Heart right ventricle (tissue), 16 donors: ENCODE results near the gene OLIG2. TPM values are rescaled to one million over a fixed set of nuclear protein-coding genes. Genes with fewer than 3 reads are reported as not detected.
A peak's percentile ranks its signal among the peaks of the same experiment; 100 is the strongest.

Experiments
- ATAC-seq, 8 donors: fragments of 200-7000 bp; cut with Tn5 transposase; one replicate each; pipeline ENCODE4 v1.9.1; 2020; ENCODE audit warnings: mild to moderate bottlenecking in 8 of 8, moderate library complexity in 8 of 8, moderate number of reproducible peaks in 1 of 8
- DNase-seq, 2 donors: peaks; one replicate each; pipeline ENCODE4 v3.0.0-alpha.2; 2020
- H3K27ac ChIP-seq, 10 donors: fragments of 200-600 bp; sonication (generic) in 2 of 10; one replicate each; pipeline versions ENCODE4 v1.5.0 to v1.8.0; 2020 to 2022; ENCODE audit warnings: mild to moderate bottlenecking in 3 of 10
- H3K27me3 ChIP-seq, 7 donors: fragments of 200-600 bp; one replicate each; pipeline ENCODE4 v1.8.0; 2021 to 2022; ENCODE audit warnings: mild to moderate bottlenecking in 2 of 7
- H3K36me3 ChIP-seq, 9 donors: fragments of 200-600 bp; sonication (generic) in 1 of 9; one replicate each; pipeline versions ENCODE4 v1.5.0 to v1.8.0; 2020 to 2022; ENCODE audit warnings: mild to moderate bottlenecking in 2 of 9
- H3K4me1 ChIP-seq, 9 donors: fragments of 200-600 bp; sonication (generic) in 1 of 9; one replicate each; pipeline versions ENCODE4 v1.5.0 to v1.8.0; 2020 to 2022; ENCODE audit warnings: mild to moderate bottlenecking in 4 of 9
- H3K4me3 ChIP-seq, 10 donors: fragments of 200-600 bp; sonication (generic) in 2 of 10; one replicate each; pipeline versions ENCODE4 v1.5.0 to v1.8.0; 2020 to 2022; ENCODE audit warnings: mild to moderate bottlenecking in 7 of 10, moderate library complexity in 2 of 10
- H3K9me3 ChIP-seq, 11 donors: fragments of 200-600 bp in 10 of 11; sonication (generic) in 2 of 11; one replicate each; pipeline versions ENCODE4 v1.5.0 to v1.8.0; 2013 to 2022; ENCODE audit warnings: mild to moderate bottlenecking in 2 of 11, control low read depth in 1 of 11, moderate library complexity in 1 of 11
- WGBS, 2 donors: extraction: QIAGEN DNeasy Blood & Tissue Kit; methylation state at CpG; one replicate each; pipeline ENCODE4 v1.1.7; 2013; ENCODE audit warnings: inconsistent platforms in 1 of 2; 5-methylcytosine and 5-hydroxymethylcytosine counted together
- intact Hi-C, 10 donors: fragments of 100-400 bp; cut with DNase I; formaldehyde crosslinking; loops; one replicate each; pipeline versions ENCODE4 v1.11.1 to v1.14.2; 2022
- polyA plus RNA-seq, 2 donors: library from polyadenylated mRNA; stranded (reverse); fragments of 200-250 nt; gene quantifications; one replicate each; pipeline ENCODE4 v1.2.3, GENCODE V29; 2013
- total RNA-seq, 10 donors: library from RNA; stranded (reverse); fragmentation: NEBNext Ultra II Directional in 3 of 10; extraction: Animal tissue kit (Norgen Biotek cat#: 25700) in 3 of 10; gene quantifications; one replicate each; pipeline versions ENCODE4 v1.2.1 to v1.2.4, GENCODE V29; 2021 to 2023
- TF ChIP-seq, protein P1 (sequence below), 9 donors: fragments of 200-600 bp; sonication (generic) in 2 of 9; IDR thresholded peaks; one replicate each; pipeline versions ENCODE4 v1.5.0 to v1.8.0; 2021 to 2022; ENCODE audit warnings: antibody characterized with exemption in 9 of 9, mild to moderate bottlenecking in 5 of 9, moderate library complexity in 1 of 9
- donor health status: Arrhythmogenic right ventricular cardiomyopathy.
- donor health status: ischemic (EF 13 %, LVEDD 7.1; RV severe dilation, severe dysfunction).
- donor health status: healthy with polysubstance abuse.
- donor health status: DM: no; HTN: yes; CAD: no.
- donor health status: DM: no; HTN: no; CAD: no.
- donor health status: ischemic (EF 25% LVEDD 6.9; RV normal size, moderate dysfunction).
- donor health status: ischemic (EF 25% LVEDD 5.7; RV mildly dilated, moderate dysfunction).
- donor health status: healthy.
- donor health status: DM: yes; HTN: yes; CAD: no.
- donor health status: Ischemic cardiomyopathy.
- donor health status: ischemic (EF 35%, LVEDD 5.7; RV mildly dilated, moderate dysfunction).
- donor health status: nonischemic (EF 11% LVEDD 7.7; RV severe dilation, severe dysfunction).
- donor health status: DM: yes; HTN: yes; CAD: no.
- donor health status: PGD.
- donor health status: ischemic (EF 29% LVEDD 5.4; RV normal size, mild dysfunction).
- donor health status: nonischemic (EF 23%, LVEDD 6.1; RV moderate dilation, normal function).

The OLIG2 gene
- total and polyA plus RNA-seq, 12 donors = not detected

DNA sequence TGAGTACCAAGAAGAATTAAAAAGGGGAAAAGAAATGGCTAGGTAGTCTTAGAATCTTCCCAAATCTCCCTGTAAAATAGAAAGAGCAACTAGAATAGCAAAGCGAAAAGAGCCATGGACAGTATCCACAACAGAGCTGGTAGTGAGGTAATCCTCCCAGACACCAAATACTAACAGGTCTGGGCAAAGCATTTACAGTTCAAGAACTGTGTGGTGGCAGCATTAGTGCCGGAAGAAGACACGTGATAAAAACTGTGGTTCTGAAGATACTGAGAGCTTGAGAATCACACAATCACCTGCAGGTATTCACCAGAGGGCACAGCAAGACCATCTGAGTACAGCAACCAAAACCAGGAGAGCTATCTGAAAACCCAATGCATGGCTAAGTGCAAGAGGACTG, 31.8 kb upstream of the OLIG2 start:
- TF ChIP-seq, protein P1, sequence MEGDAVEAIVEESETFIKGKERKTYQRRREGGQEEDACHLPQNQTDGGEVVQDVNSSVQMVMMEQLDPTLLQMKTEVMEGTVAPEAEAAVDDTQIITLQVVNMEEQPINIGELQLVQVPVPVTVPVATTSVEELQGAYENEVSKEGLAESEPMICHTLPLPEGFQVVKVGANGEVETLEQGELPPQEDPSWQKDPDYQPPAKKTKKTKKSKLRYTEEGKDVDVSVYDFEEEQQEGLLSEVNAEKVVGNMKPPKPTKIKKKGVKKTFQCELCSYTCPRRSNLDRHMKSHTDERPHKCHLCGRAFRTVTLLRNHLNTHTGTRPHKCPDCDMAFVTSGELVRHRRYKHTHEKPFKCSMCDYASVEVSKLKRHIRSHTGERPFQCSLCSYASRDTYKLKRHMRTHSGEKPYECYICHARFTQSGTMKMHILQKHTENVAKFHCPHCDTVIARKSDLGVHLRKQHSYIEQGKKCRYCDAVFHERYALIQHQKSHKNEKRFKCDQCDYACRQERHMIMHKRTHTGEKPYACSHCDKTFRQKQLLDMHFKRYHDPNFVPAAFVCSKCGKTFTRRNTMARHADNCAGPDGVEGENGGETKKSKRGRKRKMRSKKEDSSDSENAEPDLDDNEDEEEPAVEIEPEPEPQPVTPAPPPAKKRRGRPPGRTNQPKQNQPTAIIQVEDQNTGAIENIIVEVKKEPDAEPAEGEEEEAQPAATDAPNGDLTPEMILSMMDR (IDR thresholded peaks at IDR 0.05) = no peak
- Histone ChIP-seq H3K27me3 (peaks cover 0 to 32% (median 18%) of the 10 kb centered on the region in 7 donors), H3K4me1 (no peaks in the 10 kb centered on the region), H3K9me3 (no peaks in the 10 kb centered on the region), H3K4me3 (no peak overlapping the region), H3K36me3 (no peaks in the 10 kb centered on the region), H3K27ac (no peak overlapping the region)
- 68 to 75% methylated on average over 3 of the region's 3 CpGs for WGBS, 2 donors
- intact Hi-C loops = loop anchor here in 9 of 10 donors (2.0 to 10.0 kb wide), 6 partner anchors 131 to 203 kb away; no protein-coding TSS in a partner anchor
- DNase-seq (no peak), ATAC-seq (no peak)

DNA sequence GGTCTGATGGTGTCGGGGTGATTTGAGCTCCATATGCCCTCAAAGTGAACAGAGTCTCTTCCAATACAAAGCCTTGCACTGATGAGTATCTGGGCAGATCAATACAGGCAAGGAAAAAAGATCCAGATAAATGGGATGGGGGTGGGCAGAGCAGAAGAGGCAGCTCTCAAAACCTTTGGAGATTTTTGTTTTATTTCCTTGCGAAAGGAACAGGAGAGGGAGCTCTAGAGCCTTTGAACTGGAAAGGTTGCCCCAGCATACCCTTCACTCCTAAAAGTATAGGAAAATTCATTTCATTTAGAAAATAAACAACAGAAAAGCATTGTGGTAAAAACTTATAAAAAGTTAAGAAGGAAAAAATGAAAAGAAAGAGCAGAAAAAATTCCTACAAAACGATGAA, 31.4 kb upstream of the OLIG2 start:
- H3K27me3 ChIP-seq = peaks cover 0 to 32% (median 16%) of the 10 kb centered on the region in 7 donors
- no peaks in the 10 kb centered on the region for H3K36me3 ChIP-seq
- H3K27ac ChIP-seq = no peak overlapping the region
- no peaks in the 10 kb centered on the region for H3K4me1 ChIP-seq
- ATAC-seq (no peak), DNase-seq (no peak)
- 46% methylated on average over 3 of the region's 3 CpGs for WGBS, 2 donors
- no peaks in the 10 kb centered on the region for H3K9me3 ChIP-seq
- H3K4me3 ChIP-seq = no peak overlapping the region
- intact Hi-C loops = loop anchor here in 9 of 10 donors (2.0 to 10.0 kb wide), 6 partner anchors 130 to 203 kb away; no protein-coding TSS in a partner anchor
- TF ChIP-seq, protein P1 (IDR thresholded peaks at IDR 0.05) = peak in 7 of 9 donors; percentile 8 to 57 (median 46)

DNA sequence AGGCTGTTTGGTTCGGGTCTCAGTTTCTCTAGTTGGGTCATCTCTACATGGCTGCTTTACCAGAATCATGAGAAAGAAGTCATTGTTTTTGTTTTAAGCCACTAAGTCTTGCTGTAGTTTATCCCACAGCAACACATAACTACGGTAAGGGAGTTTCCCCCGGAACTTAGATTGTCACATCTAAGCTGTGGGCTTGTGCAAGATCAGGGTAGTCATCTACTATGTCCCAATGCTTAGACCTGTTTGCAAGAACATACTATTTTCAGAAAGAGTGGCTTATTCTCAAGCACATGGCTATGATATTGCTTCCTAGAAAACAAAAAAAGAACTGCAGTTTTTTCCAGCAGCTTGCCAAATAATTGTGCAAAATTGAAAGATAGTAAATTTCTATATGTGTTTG, 18.0 kb upstream of the OLIG2 start:
- Histone ChIP-seq H3K9me3 (no peaks in the 10 kb centered on the region), H3K27me3 (peaks cover 0 to 61% (median 11%) of the 10 kb centered on the region in 7 donors), H3K36me3 (no peaks in the 10 kb centered on the region), H3K4me1 (peaks cover 0 to 20% (median 0%) of the 10 kb centered on the region in 9 donors), H3K27ac (no peak overlapping the region), H3K4me3 (no peak overlapping the region)
- whole genome bisulfite sequencing, 2 donors = 82 to 89% methylated on average over 3 of the region's 3 CpGs
- ATAC-seq = no peak
- intact Hi-C loops = loop anchor here in 1 of 10 donors (2.0 kb wide), 1 partner anchor 19 kb away; no protein-coding TSS in a partner anchor
- TF ChIP-seq, protein P1 (IDR thresholded peaks at IDR 0.05) = no peak
- no peak for DNase-seq

DNA sequence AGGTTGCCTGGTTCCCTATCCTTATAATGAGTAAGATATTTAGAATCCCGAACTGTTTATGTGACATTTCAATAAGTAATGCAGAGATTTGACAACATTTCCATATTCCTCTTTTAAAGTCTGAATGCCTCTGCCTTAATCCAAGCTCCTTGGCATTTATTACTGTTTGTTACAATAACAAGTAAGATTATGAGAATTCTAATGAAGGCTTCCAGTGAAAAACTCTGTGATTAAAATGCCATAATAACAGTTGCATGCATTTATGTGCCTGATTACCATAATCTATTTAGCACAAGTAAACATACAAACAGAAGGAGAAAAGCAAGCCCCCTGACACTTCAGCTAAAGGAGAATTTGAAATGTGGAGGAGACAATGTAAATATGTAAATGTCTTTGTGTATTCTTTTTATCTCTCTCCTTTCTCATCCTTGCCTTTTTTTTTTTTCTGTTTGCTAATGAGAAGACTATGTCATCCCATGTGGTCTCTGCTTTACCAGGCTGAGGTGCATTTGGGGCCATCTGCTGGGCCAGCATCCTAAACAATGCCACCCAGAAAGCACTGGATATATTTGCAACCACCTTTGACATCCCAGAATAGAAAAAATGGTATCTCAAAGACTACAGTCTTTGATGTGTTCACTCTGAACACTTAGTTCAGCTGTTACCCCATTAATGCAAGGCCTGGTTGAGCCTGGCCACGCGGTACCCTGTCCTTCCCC, 17.2 kb upstream of the OLIG2 start:
- ATAC-seq = no peak
- peaks cover 0 to 69% (median 13%) of the 10 kb centered on the region in 7 donors for H3K27me3 ChIP-seq
- no peak overlapping the region for H3K27ac ChIP-seq
- intact Hi-C loops = no loop called here
- no peak for DNase-seq
- no peak overlapping the region for H3K4me3 ChIP-seq
- peaks cover 0 to 20% (median 0%) of the 10 kb centered on the region in 9 donors for H3K4me1 ChIP-seq
- WGBS, 2 donors = 44 to 53% methylated on average over 3 of the region's 3 CpGs
- TF ChIP-seq, protein P1 (IDR thresholded peaks at IDR 0.05) = no peak
- no peaks in the 10 kb centered on the region for H3K36me3 ChIP-seq
- no peaks in the 10 kb centered on the region for H3K9me3 ChIP-seq
